MCF 10A (cell line): Measurements from ENCODE around the gene HHIPL1. TPM values are rescaled to one million over a fixed set of nuclear protein-coding genes. Genes with fewer than 3 reads are reported as not detected.

Source experiments
- BruUV-seq: library from RNA; stranded (reverse); fragments of 400-500 nt; replicated peaks from 2 replicates; lab custom pipeline; 2021; lab: Mats Ljungman, UMichigan
- CTCF ChIA-PET: fragments of 300-600 bp; sonication (Branson Sonifier 250); formaldehyde crosslinking; extraction: SDS; loops from one replicate; lab custom pipeline; 2021; ENCODE audit warnings: antibody characterized with exemption, inconsistent platforms; lab: Yijun Ruan, JAX
- POLR2A ChIA-PET: fragments of 300-600, 350-650 bp; sonication (Branson Sonifier 250); formaldehyde crosslinking; extraction: SDS; loops from one replicate; lab custom pipeline; 2020; ENCODE audit warnings: antibody characterized with exemption, inconsistent platforms; lab: Yijun Ruan, JAX
- DNase-seq: peaks from one replicate; pipeline ENCODE4 v3.0.0-alpha.2; 2018; ENCODE audit not compliant: unreplicated experiment
- H3K27ac Mint-ChIP-seq: one replicate; pipeline ENCODE4 v1.8.0; 2022; ENCODE audit warnings: mild to moderate bottlenecking, low read depth, mixed read lengths; ENCODE audit not compliant: unreplicated experiment
- H3K27me3 Mint-ChIP-seq: one replicate; pipeline ENCODE4 v1.8.0; 2022; ENCODE audit warnings: mixed read lengths; ENCODE audit not compliant: insufficient read depth, unreplicated experiment
- H3K36me3 Mint-ChIP-seq: one replicate; pipeline ENCODE4 v1.8.0; 2022; ENCODE audit warnings: mild to moderate bottlenecking, moderate library complexity, mixed read lengths; ENCODE audit not compliant: insufficient read depth, unreplicated experiment
- H3K4me1 Mint-ChIP-seq: one replicate; pipeline ENCODE4 v1.8.0; 2022; ENCODE audit warnings: mixed read lengths; ENCODE audit not compliant: insufficient read depth, unreplicated experiment
- H3K4me3 Mint-ChIP-seq: one replicate; pipeline ENCODE4 v1.8.0; 2022; ENCODE audit warnings: mild to moderate bottlenecking, moderate library complexity, mixed read lengths; ENCODE audit not compliant: unreplicated experiment
- H3K9me3 Mint-ChIP-seq: one replicate; pipeline ENCODE4 v1.8.0; 2022; ENCODE audit warnings: mixed read lengths; ENCODE audit not compliant: unreplicated experiment
- CTCF ChIP-seq: fragments of 200-600 bp; IDR thresholded peaks from one replicate; pipeline ENCODE4 v1.8.0; 2022; ENCODE audit warnings: antibody characterized with exemption, mild to moderate bottlenecking; ENCODE audit not compliant: unreplicated experiment
- intact Hi-C: fragments of 100-400 bp; cut with micrococcal nuclease; formaldehyde crosslinking; loops from 2 replicates; pipeline ENCODE4 v1.14.1; 2022
- total RNA-seq: library from RNA; stranded (reverse); gene quantifications from 2 replicates; pipeline ENCODE4 v1.2.3, GENCODE V29; 2022

The HHIPL1 gene
- total RNA-seq, 1 experiment from 2014 or later = not detected

DNA sequence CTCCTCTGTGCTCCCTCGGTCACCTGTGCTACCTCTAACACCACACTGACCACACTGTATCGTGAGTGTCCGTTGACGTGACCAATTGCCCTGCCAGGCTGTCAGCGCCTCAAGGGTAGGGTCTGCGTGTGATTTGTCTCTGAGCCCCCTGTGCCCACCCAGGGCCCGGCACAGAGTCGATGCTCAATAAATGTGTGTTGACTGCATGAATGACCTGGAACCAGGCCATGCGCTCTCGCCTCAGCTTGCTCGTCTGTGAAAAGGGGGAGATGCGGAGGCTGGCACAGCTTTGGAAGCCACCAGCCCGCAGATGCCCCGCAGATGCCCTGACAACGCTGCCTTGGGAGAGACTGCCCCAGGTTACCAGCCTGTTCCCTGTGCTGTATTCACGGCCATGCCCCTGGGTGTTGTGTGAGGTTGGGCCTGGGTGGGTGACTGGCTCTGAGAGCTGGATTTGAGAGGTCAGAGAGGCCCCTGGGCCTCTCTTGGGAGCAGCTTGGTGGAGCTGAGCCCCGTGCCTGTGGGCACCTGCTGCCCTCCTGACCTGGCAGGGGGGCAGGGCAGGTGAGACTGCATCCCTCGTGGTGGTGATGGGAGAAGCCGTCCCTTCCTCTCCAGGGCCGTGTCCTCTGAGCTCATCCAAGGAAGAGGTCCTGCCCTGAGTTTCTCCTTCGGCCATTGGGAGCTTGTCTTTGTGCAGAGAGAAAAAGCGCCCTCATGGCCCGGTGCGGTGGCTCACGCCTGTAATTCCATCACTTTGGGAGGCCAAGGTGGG, 82.4 kb downstream of the HHIPL1 start:
- DNase-seq = no peak
- no peak for TF ChIP-seq CTCF
- H3K4me1 Mint-ChIP-seq = no peaks in the 10 kb centered on the region
- intact Hi-C loops = no loop called here
- H3K27me3 Mint-ChIP-seq = no peaks in the 10 kb centered on the region
- BruUV-seq = no TSS peak
- no peaks in the 10 kb centered on the region for H3K9me3 Mint-ChIP-seq
- CTCF ChIA-PET = interaction anchor here (1.0 to 2.9 kb wide), 3 partner anchors 27 to 157 kb away, joined by 3 to 11 read pairs (median 6); no protein-coding TSS in a partner anchor
- POLR2A ChIA-PET = no interaction called here
- H3K27ac Mint-ChIP-seq = no peak overlapping the region
- H3K4me3 Mint-ChIP-seq = no peak overlapping the region
- H3K36me3 Mint-ChIP-seq = no peaks in the 10 kb centered on the region

DNA sequence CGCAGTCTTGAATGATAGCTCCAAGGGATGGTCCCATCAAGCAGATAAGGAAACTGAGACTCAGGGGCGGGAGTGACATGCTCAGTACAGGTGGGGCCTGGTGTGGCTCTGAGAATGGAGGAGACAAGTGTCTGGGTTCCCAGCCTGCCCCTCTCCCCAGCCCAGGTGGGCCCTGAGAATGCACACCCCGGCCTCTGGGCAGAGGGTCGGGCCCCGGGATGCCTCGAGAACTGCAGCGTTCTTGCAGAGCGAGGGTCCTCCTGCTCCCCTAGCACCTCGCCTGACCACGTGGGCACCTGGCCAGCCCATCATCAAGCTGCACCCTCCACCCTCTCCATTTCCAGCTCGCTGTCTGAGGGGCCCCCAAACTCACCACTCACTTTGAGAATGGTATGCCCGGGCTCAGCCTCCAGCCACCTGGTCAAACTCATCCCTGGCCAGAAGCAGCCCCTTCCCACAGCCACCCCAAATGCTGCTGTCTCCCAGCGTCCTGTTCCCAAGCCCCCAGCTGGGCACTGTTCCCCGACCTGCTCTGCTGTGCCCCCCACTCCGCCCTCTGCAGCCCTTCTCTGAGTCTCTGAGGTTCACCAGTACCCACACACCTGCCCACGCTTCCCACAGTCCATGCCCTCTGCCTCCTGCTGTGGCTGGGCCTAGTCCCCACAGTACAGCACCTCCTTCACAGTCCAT, 83.4 kb downstream of the HHIPL1 start:
- no TSS peak for BruUV-seq
- POLR2A ChIA-PET = no interaction called here
- CTCF ChIA-PET = interaction anchor here (0.6 to 3.3 kb wide), 9 partner anchors 26 to 171 kb away, joined by 3 to 37 read pairs (median 6); no protein-coding TSS in a partner anchor

DNA sequence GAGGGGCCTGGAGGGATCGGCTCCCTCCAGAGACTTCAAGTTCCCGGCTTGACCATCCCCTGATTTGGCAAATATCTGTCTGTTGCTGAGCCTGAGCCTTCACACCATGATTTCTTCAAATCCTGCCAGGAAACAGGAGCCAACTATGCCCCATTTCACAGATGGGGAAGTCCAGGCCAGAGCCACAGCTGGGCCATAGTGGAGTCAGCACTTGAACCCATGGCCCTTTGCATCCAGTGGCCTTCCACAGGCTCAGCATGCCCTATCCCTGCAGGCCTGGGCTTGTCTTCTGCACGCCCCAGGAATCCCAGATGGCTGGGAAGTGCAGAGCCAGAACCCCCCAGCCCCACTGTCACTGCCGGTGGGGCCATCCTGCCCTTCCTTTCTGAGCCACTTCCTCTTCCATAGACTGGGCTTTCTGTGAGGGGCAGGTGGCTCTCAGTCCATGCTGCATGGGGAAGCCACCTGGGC, 84.1 kb downstream of the HHIPL1 start:
- H3K4me1 Mint-ChIP-seq = no peaks in the 10 kb centered on the region
- no peak for DNase-seq
- H3K9me3 Mint-ChIP-seq = no peaks in the 10 kb centered on the region
- H3K27ac Mint-ChIP-seq = no peak overlapping the region
- no peaks in the 10 kb centered on the region for H3K27me3 Mint-ChIP-seq
- intact Hi-C loops = no loop called here
- no peak overlapping the region for H3K4me3 Mint-ChIP-seq
- BruUV-seq = no TSS peak
- CTCF ChIA-PET = interaction anchor here (0.6 to 3.3 kb wide), 17 partner anchors 8 to 176 kb away, joined by 3 to 37 read pairs (median 5); no protein-coding TSS in a partner anchor
- no peak for TF ChIP-seq CTCF
- POLR2A ChIA-PET = interaction anchor here (2.5 kb wide), 1 partner anchor 64 kb away, joined by 8 read pairs; the partner anchor contains the start of gene EML1
- H3K36me3 Mint-ChIP-seq = no peaks in the 10 kb centered on the region

More for the DNA sequence above, 83.4 kb downstream of the HHIPL1 start:
- TF ChIP-seq CTCF = no peak
- Mint-ChIP-seq H3K27me3 (no peaks in the 10 kb centered on the region), H3K27ac (no peak overlapping the region), H3K9me3 (no peaks in the 10 kb centered on the region), H3K36me3 (no peaks in the 10 kb centered on the region), H3K4me1 (no peaks in the 10 kb centered on the region), H3K4me3 (no peak overlapping the region)
- no peak for DNase-seq
- intact Hi-C loops = no loop called here

Other genes with a start within 250 kb of the HHIPL1 start
- gene SETD3, start 164.3 kb upstream of the HHIPL1 start, total RNA-seq = 43.9 and 50.6 TPM in 2 replicates
- gene CCNK, start 163.7 kb upstream of the HHIPL1 start, total RNA-seq = 70.4 and 87.7 TPM in 2 replicates
- gene CCDC85C, start 40.9 kb upstream of the HHIPL1 start, total RNA-seq = 19.1 and 29.9 TPM in 2 replicates
- 0.20 and 0.30 TPM in 2 replicates for gene CYP46A1, start 39.2 kb downstream of the HHIPL1 start, total RNA-seq
- 9.5 and 11.6 TPM in 2 replicates for gene EML1, start 148.3 kb downstream of the HHIPL1 start, total RNA-seq